NT2/D1 (cell line): ENCODE data around the gene MLPH.

ENCODE experiments used
- SUZ12 ChIP-seq: IDR thresholded peaks from 2 replicates; pipeline ENCODE4 v1.6.1; 2011; ENCODE audit not compliant: insufficient read length, insufficient read depth; ENCODE audit errors: extremely low read depth
- YY1 ChIP-seq: IDR thresholded peaks from 2 replicates; pipeline ENCODE4 v1.6.1; 2011; ENCODE audit not compliant: insufficient read length, insufficient read depth
- ZNF274 ChIP-seq: IDR thresholded peaks from 2 replicates; pipeline ENCODE4 v1.6.1; 2011; ENCODE audit warnings: mild to moderate bottlenecking, low read depth, low read length

GRCh38 chr2:237495521-237496117 is 8.6 kb downstream of the MLPH start:
- TF ChIP-seq YY1 (no peak), SUZ12 (no peak), ZNF274 (no peak)
